Spleen (tissue), 7 donors: ENCODE measurements around the gene TSPAN9.

ENCODE experiments used
- CTCF ChIP-seq, 11 experiments: fragments of 200-600 bp in 7 of 11; fragments of 450-650 bp in 4 of 11; sonication (generic) in 4 of 11; IDR thresholded peaks in 8 of 11; conservative IDR thresholded peaks in 3 of 11; 1 replicate in 7 of 11; 2 replicates in 4 of 11; pipeline versions ENCODE4 v1.4.0 to v1.8.0; 2016 to 2021; ENCODE audit warnings: antibody characterized with exemption in 11 of 11, inconsistent platforms in 4 of 11, mild to moderate bottlenecking in 1 of 11
- POLR2A ChIP-seq, 3 donors: fragments of 450-650 bp; IDR thresholded peaks; one replicate each; pipeline ENCODE4 v1.5.1; 2017; ENCODE audit warnings: antibody characterized with exemption in 3 of 3, mild to moderate bottlenecking in 1 of 3
- donor health status: DM: no; HTN: no; CAD: no; lungs with moderate emphysema.
- donor health status: DM: no; HTN: no; CAD: no.
- donor health status: DM: no; HTN: no; CAD: no.

GRCh38 chr12:3292677-3293412 lies 215.7 kb downstream of the TSPAN9 start:
- TF ChIP-seq CTCF (IDR thresholded peaks at IDR 0.05 in 8 of 11, conservative IDR thresholded peaks at IDR 0.05 in 3 of 11) (no peak), POLR2A (IDR thresholded peaks at IDR 0.05) (no peak)
